Lower lobe of right lung (tissue), 2 donors: ENCODE results near the gene CDC42SE2. TPM values are rescaled to one million over a fixed set of nuclear protein-coding genes. Genes with fewer than 3 reads are reported as not detected.
A peak's percentile ranks its signal among the peaks of the same experiment; 100 is the strongest.

Experiments
- ATAC-seq, 2 donors: fragments of 200-7000 bp; cut with Tn5 transposase; one replicate each; pipeline ENCODE4 v1.9.1; 2020 to 2022; ENCODE audit warnings: mild to moderate bottlenecking in 2 of 2, moderate library complexity in 2 of 2
- DNase-seq: peaks from one replicate; pipeline ENCODE4 v3.0.0-alpha.2; 2020
- H3K27ac ChIP-seq: fragments of 200-600 bp; one replicate; pipeline ENCODE4 v1.8.0; 2022
- H3K27me3 ChIP-seq: fragments of 200-600 bp; one replicate; pipeline ENCODE4 v1.8.0; 2022; ENCODE audit warnings: low read depth
- H3K36me3 ChIP-seq: fragments of 200-600 bp; one replicate; pipeline ENCODE4 v1.8.0; 2022; ENCODE audit warnings: mild to moderate bottlenecking
- H3K4me1 ChIP-seq: fragments of 200-600 bp; one replicate; pipeline ENCODE4 v1.8.0; 2022
- H3K4me3 ChIP-seq: fragments of 200-600 bp; one replicate; pipeline ENCODE4 v1.8.0; 2022; ENCODE audit warnings: mild to moderate bottlenecking
- H3K9me3 ChIP-seq: fragments of 200-600 bp; one replicate; pipeline ENCODE4 v1.8.0; 2022
- CTCF ChIP-seq: fragments of 200-600 bp; IDR thresholded peaks from one replicate; pipeline ENCODE4 v1.8.0; 2022; ENCODE audit warnings: antibody characterized with exemption, mild to moderate bottlenecking
- intact Hi-C: fragments of 100-400 bp; cut with DNase I; formaldehyde crosslinking; loops from one replicate; pipeline ENCODE4 v1.11.0; 2022
- total RNA-seq: library from RNA; stranded (reverse); fragmentation: NEBNext Ultra II Directional; extraction: Animal tissue kit (Norgen Biotek cat#: 25700); gene quantifications from one replicate; pipeline ENCODE4 v1.2.1, GENCODE V29; 2021
- donor health status: DM: no; HTN: yes; CAD: no; lungs with severe emphysema.

CDC42SE2 gene
- total RNA-seq, 1 donor from 2014 or later, result 38.7 TPM

- no peak overlapping the region for H3K4me3 ChIP-seq
- no peaks in the 10 kb centered on the region for H3K27me3 ChIP-seq
- peaks cover 10% of the 10 kb centered on the region for H3K4me1 ChIP-seq
- no peaks in the 10 kb centered on the region for H3K9me3 ChIP-seq
- intact Hi-C loops, result no loop called here
- peaks cover 14% of the 10 kb centered on the region for H3K36me3 ChIP-seq
- no peak for TF ChIP-seq CTCF
- no peak overlapping the region for H3K27ac ChIP-seq
- DNase-seq, result no peak
- ATAC-seq, result peak in 1 of 2 donors; percentile 16
These were observed 94.1 kb downstream of the CDC42SE2 start for GRCh38 chr5:131357739-131358561.

- H3K27me3 ChIP-seq, result no peaks in the 10 kb centered on the region
- H3K36me3 ChIP-seq, result peaks cover 14% of the 10 kb centered on the region
- TF ChIP-seq CTCF, result no peak
- H3K9me3 ChIP-seq, result no peaks in the 10 kb centered on the region
- ATAC-seq (no peak), DNase-seq (no peak)
- peaks cover 13% of the 10 kb centered on the region for H3K4me1 ChIP-seq
- H3K27ac ChIP-seq, result no peak overlapping the region
- intact Hi-C loops, result no loop called here
- no peak overlapping the region for H3K4me3 ChIP-seq
These were observed 97.9 kb downstream of the CDC42SE2 start for GRCh38 chr5:131361677-131362315.

GRCh38 chr5:131363811-131364506 lies 100.1 kb downstream of the CDC42SE2 start:
- no peak overlapping the region for H3K4me3 ChIP-seq
- peaks cover 13% of the 10 kb centered on the region for H3K4me1 ChIP-seq
- no peaks in the 10 kb centered on the region for H3K9me3 ChIP-seq
- peaks cover 14% of the 10 kb centered on the region for H3K36me3 ChIP-seq
- no peaks in the 10 kb centered on the region for H3K27me3 ChIP-seq
- DNase-seq (no peak), ATAC-seq (peak; percentile 61 to 64)
- no peak for TF ChIP-seq CTCF
- no peak overlapping the region for H3K27ac ChIP-seq
- intact Hi-C loops, result no loop called here

GRCh38 chr5:131364507-131365050 lies 100.7 kb downstream of the CDC42SE2 start:
- no peak overlapping the region for H3K27ac ChIP-seq
- peak; percentile 37 to 42 for ATAC-seq
- intact Hi-C loops, result no loop called here

More at GRCh38 chr5:131364507-131365050, 100.7 kb downstream of the CDC42SE2 start:
- no peak for TF ChIP-seq CTCF
- H3K27me3 ChIP-seq, result no peaks in the 10 kb centered on the region
- peaks cover 13% of the 10 kb centered on the region for H3K4me1 ChIP-seq
- no peak for DNase-seq
- H3K4me3 ChIP-seq, result no peak overlapping the region
- no peaks in the 10 kb centered on the region for H3K9me3 ChIP-seq
- H3K36me3 ChIP-seq, result peaks cover 9% of the 10 kb centered on the region
